Middle frontal gyrus (tissue), 1 donor: ENCODE results near the gene ATP2B2.
"Not testable (repeated sequence)": the region's sequence is repeated elsewhere in the genome, so short reads cannot be mapped to it uniquely, and the experiment has no call there.

Experiments used
- DNase-seq: peaks from one replicate; pipeline ENCODE4 v3.0.0-alpha.2; 2015; ENCODE audit warnings: low spot score; ENCODE audit errors: extremely low spot score

ATP2B2 gene

DNA sequence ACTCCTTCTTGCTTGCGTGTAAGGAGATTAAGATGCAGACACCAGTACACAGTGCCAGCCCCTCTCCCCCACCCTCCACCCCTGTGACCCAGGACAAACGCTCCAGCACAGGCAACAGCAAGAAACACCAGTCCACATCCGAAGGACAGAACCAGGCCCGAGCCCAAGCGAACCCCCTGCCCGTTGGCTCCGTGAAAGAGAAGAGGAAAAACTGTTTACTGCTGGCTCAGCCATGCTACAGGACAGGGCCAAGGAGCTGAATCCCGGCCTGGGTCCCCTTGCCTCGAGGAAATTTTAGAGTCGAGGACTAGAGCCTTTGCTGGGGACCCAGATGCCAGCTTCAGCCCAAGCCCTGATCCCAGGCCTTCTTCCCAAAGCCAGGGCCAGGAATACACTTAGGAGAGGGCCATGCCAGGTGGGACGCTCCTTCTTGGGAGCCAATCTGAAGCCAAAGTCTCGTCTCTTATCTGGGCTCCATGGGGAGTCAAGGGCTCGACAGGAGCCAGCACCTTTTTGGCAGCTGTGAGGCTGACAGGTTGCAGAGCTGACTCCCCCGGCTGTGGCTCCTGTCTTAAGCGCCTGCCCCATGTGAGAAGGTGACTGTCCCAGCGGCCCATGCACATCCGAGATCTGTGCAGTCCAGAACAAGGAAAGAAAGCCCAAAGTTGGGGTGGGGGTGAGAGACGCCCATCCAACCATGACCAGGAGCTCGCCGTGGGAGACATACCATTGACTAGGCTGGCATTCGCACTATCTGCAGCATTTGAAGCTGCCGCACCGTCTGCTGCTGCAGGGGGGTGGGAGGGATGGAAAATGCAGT is 120.6 kb downstream of the ATP2B2 start:
- no peak for DNase-seq

DNA sequence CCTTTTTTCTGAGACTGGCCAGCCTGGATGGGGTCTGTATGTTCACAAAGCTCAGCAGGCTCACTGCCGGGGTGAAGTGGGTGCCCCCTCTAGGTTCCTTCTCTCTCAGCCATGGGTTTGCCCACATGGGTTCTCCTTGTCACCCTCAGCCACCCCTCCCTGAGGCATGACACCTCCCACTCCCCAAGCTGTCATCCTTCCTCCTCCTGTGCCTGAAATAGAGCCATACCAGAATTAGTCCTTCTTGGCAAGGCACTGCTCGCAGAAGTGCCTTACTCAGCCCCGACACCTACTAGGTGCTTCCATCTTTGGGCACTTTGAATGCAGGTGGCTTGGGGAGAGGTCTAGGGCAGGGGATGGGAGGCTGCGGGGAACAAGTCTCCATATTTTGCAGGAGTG is 121.5 kb downstream of the ATP2B2 start:
- no peak for DNase-seq

DNA sequence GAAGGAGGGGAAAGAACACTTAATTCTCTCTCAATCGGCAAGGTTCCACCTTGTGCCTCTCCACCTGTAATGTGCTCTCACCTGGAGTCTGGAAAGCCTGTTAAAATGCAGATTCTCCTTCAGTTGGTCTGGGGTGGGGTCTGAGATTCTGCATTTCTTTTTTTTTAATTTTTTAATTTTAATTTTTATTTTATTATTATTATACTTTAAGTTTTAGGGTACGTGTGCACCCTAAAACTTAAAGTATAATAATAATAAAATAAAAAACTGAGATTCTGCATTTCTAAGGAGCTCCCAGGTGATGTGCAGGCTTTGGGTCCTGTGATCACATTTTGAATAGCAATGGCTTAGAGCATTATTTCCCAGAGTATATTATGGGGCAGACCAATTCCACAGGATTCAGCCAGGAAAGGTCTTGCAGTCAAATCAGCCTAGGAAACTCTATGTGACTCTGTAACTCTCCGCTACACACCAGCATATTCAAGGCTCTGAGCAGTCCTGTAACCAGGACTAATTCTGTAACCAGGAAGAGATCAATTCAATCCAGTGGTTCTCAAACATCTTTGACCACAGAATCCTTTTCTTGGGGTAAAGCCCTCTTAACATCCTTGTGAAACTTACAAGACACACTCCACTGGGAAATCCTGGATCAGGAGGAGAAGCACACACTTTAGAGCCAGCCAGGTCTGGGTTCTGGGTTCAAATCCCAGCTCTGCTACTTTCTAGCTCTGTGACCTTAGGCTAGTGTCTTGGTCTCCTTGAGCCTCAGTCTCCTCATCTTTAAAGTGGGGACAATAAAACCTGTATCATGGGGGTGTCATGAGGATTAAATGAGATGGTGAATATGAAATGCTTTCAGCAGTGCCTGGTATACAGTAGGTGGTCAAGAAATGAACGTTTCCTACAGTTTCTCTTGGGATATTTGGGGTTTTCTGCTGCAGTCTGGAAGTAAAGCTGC is 122.2 kb downstream of the ATP2B2 start:
- no peak for DNase-seq

DNA sequence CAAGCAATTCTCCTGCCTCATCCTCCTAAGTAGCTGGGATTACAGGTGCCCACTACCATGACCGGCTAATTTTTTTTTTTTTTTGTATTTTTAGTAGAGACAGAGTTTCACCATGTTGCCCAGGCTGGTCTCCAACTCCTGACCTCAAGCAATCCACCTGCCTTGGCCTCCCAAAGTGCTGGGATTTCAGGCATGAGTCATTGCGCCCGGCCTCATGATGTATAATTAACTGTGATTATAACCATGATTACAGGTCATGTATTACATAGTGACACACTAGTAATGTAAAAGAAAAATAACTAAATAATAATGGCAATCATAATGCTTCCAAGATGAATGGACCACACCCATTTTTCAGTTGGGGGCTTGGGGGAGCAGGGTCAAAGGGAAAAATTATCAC is 122.9 kb downstream of the ATP2B2 start:
- DNase-seq, result not testable (repeated sequence)

DNA sequence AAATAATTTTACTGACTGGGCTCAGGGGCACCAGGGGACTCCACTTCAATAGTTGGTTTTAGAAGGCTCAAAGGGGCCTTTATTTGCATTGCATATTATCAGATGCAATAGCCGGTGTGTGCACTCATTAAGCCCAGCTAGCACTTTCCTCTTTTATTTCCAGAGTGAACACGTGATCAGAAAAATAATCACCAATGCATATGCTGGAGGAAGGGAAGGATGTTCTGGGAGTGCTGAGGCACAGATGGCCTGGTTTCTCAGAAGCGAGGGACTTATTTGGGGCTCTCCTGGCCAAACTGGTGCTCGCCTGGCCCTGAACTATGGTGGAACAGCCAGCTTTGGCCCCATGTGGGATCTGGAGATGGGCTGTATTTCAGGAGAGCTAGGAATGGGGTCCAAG is 124.0 kb downstream of the ATP2B2 start:
- no peak for DNase-seq

DNA sequence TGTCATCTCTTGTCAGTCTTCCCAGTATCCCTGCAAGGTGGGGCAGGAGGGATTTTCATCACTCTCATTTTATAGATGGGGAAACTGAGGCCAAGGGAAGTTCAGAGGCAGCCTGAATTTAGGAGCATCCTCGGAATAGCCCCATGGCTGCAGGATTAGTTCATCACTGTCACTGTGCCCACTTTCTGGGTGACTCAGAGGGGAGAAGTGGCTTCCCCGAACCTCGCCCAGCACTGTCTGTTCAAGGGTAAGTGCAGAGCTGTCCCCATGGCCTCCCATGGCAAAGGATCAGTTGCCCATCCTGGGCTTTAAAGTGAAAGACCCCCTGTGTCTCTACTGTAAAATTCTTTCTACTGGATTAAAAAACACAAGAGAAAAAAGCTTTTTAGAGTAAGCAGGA is 124.5 kb downstream of the ATP2B2 start:
- no peak for DNase-seq

DNA sequence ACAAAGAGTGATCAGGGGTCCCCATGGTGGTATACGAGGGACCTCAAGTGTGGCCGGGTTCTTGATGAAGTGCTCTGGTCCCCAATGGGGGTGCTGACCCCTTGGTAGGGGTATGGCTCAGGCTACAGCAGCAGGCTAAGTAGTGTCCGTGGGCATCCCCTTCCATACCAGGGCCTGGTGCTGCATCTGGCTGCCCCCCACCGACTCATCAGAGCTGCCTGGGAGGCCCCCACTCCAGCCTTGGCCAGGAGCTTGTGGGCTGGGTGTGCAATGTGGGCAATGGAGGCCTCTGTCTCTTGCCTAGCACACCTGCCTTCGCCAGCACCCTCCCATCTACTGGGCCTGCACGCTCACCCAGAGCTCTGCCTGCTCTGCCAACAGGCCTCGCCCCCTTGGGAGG is 125.4 kb downstream of the ATP2B2 start:
- DNase-seq, result no peak

DNA sequence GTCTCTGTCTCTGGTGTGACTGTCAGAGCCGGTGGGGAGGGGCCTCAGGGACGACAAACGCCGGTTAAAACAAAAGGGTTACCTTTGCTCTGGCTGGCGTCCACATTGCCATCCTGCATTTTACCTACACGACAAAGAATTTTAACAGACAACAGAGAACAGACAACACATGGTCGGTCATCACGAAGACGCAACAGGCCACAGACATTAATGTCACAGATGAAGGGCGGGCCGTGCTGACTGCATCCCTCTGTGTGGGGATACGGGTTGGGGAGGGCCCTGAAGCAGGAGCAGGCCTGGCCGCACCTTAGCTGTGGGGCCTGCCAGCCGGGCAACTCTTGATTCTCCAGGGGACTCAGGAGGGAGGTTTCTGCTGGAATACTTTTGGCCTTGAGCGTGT is 126.2 kb downstream of the ATP2B2 start:
- no peak for DNase-seq

DNA sequence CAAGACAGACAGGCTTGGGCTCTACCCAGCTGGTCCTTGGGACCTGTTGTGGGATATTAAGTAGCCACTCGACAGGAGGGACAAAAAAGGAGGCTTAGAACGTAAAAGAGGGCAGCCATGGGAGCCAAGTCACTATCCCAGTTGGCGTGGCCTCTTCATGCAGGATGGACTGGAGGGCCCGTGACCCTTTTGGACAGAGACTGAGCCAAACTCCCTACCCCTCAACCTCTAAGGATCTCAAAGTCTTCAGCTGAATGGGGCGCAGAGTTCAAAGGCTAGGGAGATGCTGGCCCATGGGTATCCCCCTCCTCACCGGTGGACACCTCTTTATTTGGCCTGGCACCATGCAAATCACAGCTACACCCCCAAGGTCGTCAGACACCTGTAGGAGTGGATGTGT is 126.6 kb downstream of the ATP2B2 start:
- no peak for DNase-seq

DNA sequence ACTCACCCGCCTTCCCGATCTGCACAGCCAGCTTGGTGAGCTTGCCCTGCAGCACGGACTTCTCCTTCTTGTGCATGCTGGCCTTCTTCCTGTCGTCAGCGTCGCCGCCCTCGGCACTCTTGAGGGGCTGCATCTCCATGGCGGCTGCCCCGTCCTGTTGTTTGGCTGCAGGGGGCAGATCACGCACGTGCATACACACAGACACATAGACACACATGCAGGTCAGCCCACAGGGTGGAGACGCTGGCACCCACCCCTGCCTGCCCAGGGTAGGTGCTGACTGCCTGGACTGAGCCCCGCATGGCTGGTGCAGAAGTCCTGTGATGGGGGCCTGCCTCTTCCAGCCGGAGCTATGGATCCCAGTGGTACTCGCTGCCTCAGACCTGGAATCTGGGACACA is 127.1 kb downstream of the ATP2B2 start:
- DNase-seq, result no peak

DNA sequence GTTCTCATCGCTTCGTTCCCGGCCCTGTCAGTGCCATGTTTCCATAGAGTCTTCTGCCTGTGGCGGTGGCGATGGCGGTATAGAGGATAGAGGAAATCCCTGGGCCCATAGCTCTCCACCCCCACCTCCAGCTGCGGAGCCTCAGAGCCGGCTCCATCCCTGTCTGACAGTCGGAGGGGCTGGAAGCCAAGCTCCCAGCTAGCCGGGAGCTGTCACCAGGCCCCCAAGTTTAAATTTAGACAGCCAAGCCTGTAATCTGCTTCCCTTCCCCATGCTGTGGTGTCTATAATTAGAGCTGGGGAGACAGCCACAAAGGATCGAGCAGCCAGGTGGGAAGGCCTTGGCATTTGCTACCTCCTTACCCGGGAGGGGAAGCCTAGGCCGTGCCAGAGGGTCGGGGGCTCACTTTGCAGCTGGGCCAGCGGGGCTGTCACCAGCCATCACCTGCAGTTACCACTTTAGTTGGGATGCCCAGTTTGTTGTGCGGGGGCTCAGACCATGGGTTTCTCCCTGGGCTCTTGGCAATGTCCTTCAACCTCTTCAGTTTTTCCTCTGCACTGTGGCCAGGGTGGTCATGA is 128.1 kb downstream of the ATP2B2 start:
- DNase-seq, result peak; percentile 59

DNA sequence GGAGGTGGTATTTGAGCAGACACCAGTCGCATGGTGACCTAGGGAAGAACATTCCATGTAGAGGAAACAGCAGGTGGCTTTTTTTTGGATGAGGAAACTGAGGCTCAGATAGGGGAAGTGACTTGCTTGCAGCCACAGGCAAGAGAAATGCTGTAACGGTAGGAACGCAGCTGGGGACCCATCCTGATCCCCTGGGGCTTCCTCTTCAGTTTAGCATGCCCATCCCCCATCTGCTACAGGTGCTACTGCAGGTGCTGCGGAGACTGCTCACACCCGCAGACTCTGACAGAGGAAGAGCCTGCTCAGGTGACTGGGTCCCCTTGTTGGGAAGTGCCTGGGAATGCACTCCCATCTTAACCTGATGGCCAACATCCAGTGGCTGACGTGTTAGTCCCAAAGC is 129.0 kb downstream of the ATP2B2 start:
- DNase-seq, result no peak

DNA sequence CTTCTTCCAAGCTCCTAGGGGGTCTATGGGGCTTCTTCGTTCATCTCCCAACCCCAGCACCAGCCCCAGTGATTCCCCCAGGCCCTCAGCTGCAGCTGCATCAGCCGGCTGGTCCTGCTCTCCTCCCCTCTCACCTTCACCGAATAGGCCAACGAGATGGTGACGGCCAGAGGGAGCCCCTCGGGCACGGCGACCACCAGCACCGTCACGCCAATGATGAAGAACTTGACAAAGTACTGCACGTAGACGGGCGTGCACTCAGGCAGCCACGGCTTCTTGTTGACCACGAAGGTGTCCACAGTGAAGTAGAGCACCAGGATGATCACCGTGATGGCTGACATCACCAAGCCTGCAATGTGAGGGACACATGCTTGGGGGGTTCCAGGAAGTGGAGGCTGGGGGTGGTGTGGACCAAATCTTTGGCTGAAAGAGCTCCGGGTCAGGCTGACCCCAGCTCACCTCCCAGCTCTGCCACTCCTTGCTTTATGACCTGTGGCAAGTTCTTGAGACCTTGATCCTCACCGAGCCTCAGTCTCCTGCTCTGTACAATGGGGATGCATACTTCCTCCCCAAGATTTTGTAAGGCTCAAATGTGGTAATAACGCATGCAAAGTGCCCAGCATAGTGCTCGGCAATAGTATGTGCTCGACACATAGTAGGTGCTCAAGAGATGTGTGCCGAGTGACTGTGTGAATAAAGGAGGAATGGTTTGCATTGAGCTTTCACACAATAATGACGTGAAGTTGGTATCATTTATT is 129.9 kb downstream of the ATP2B2 start:
- DNase-seq, result no peak

DNA sequence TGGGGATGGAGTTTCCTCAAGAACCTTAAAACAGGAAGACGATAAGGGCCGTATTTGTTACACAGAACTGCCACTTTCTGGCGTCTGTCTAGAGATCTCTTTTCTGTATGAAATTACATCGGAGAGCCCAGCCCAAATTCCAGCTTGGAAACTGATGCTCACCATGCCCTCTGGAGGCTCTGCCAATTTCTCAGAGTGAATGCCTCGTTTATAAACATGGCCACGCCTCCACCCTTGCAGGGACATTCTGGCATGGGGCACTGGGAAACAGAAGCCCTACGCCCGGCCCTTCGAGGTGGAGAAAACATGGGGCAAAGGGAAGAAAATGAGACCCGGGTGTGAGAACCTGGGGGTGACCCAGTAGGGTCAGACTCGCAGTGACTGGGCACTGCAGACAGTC is 131.1 kb downstream of the ATP2B2 start:
- peak; percentile 31 for DNase-seq

DNA sequence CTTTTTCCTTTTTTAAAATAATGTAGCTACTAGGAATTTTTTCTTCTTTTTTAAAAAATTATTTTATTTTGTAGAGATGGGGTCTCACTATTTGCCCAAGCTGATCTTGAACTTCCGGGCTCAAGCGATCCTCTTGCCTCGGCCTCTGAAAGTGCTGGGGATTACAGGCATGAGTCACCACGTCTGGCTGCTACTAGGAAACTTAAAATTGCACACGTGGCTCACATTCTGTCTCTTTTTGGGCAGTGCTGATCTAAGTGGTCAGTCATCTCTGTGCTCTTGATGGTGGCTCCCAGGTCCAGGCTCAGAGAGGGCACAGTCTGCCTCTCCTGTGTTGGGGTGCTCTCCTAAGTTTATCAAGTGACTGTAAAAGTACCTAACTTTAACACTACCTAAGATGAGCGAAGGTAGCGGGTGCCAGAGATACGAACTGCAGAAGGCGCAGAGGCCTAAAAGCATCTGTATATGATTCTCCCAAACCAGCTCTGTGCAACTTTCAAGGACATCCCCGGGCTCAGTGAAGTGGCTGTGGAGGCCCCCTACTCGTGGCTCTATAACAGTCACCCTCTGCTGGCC is 131.6 kb downstream of the ATP2B2 start:
- no peak for DNase-seq

DNA sequence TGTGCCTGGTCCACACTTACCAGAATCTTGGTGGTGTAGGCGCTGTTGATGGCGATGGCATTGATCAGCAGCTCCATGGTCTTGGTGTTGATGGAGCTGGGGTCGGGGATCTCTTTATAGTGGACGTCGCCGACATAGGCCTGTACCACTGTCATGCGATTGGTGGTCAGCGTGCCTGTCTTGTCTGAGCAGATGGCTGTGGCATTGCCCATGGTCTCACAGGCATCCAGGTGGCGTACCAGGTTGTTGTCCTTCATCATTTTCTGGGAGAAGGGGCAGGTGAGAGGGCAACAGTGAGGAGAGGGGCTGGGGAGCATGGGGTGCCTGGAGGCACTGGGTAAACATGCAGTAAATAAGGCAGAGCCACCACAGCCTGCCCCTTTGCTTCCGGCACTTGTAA is 133.6 kb downstream of the ATP2B2 start:
- no peak for DNase-seq

DNA sequence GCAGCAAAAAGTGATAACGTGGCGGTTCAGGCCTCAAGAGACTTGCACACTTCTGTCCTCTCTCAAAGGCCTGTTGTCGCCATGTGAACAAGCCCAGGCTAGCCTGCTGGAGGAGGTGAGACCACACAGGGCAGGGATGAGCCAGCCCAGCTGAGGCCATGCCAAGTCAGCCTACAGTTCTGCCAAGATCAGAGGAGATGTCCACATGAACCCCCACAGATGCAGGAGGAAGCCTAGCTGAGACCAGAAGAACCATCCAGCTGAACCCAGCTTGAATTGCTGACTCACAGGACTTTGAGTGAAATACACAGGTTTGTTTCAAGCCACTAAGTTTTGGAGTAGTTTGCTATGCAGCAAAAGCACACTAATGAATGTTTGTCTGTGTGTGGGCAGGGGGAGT is 134.2 kb downstream of the ATP2B2 start:
- DNase-seq, result no peak

DNA sequence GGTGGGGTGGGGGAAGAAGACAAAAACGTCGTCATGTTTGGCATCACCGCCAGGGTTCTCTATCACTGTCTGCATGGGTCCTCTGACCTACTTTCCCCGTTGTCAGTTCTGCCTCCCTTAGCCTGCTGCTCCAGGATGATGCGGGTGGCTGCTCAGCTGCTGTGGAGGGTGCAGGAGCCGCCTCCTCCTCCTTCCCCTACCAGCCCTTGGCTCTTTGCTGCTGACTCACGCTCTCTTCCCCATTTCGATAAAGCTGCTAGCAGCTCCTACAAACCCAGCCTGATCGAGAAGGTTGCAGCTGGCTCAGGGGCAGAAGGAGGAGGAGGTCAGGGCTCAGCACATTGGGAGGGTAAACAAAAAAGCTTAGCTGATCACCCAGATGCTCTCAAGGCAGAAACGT is 135.0 kb downstream of the ATP2B2 start:
- DNase-seq, result peak; percentile 48

DNA sequence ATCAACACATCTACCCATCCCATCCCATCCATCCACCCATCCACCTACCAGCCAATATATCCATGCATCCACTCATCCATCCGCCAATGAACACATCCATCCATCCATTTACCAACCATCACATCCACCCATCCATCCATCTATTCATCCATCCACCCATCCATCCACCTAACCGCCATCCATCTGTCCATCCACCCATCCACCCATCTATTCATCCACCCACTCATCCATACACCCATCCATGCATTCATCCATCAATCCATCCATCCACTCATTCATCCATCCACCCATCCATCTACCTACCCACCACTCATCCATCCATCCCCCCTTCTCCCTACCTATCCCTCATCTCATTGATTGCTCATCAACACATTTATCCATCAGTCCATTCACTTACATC is 136.9 kb downstream of the ATP2B2 start:
- no peak for DNase-seq

DNA sequence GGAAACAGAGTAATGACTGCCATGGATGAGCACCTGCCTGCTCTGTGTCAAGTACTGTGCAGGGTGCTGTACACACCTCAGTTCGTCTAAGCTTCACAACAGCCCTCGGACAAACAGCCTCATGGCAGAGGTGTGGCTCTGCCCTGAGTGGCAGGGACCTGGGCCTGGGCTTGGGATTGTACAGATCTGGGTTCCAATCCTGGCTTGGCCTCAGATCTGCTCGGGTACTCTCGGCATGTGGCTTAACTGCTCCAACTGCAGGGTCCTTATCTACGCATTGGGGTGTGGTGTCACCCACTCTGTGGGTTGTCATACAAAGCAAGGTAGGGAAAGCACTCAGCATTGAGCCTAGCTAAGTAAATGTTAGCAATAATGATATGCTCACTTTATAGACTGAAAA is 137.9 kb downstream of the ATP2B2 start:
- DNase-seq, result no peak

DNA sequence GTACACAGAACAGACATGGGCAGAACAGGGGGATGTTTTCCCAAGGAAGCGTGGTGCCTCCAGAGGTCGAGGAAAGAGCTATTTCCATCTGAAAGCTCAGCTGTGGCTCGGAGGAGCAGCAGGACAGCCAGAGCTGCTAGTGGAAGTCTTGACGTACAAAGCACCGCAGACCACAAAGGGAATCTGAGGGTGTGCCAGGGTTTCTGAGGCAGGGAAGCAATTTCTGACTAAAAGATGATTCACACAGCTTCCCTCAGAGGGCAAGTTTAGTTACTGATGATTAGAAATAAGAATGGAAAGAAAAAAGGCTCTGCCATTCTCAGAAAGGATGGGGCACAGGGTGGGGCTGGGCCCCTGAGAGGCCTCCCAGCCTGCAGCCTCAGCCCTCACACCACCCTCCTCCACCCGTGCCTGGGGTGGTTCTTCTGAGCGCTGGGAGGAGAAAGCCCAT is 138.7 kb downstream of the ATP2B2 start:
- no peak for DNase-seq
